Suprapubic skin (tissue), 4 donors: ENCODE data around the gene SLC15A1. TPM values are rescaled to one million over a fixed set of nuclear protein-coding genes. Genes with fewer than 3 reads are reported as not detected.

Source experiments
- DNase-seq, 2 donors: peaks; one replicate each; pipeline ENCODE4 v3.0.0-alpha.2; 2019; ENCODE audit warnings: low spot score in 2 of 2
- H3K27ac ChIP-seq: fragments of 200-600 bp; sonication (generic); one replicate; pipeline ENCODE4 v1.5.1; 2019
- H3K27me3 ChIP-seq: fragments of 200-600 bp; sonication (generic); one replicate; pipeline ENCODE4 v1.5.1; 2019
- H3K36me3 ChIP-seq: fragments of 200-600 bp; sonication (generic); one replicate; pipeline ENCODE4 v1.5.1; 2019
- H3K4me1 ChIP-seq: fragments of 200-600 bp; sonication (generic); one replicate; pipeline ENCODE4 v1.5.1; 2019
- H3K4me3 ChIP-seq: fragments of 200-600 bp; sonication (generic); one replicate; pipeline ENCODE4 v1.5.1; 2019; ENCODE audit warnings: mild to moderate bottlenecking
- H3K9me3 ChIP-seq: fragments of 200-600 bp; sonication (generic); one replicate; pipeline ENCODE4 v1.5.1; 2019
- EP300 ChIP-seq: sonication (generic); formaldehyde crosslinking; IDR thresholded peaks from one replicate; pipeline ENCODE4 v1.6.1; 2017; ENCODE audit warnings: antibody characterized with exemption
- POLR2A ChIP-seq, 2 donors: fragments of 450-650 bp; IDR thresholded peaks; one replicate each; pipeline ENCODE4 v1.6.1; 2017; ENCODE audit warnings: antibody characterized with exemption in 2 of 2, mild to moderate bottlenecking in 2 of 2, moderate library complexity in 2 of 2
- POLR2AphosphoS5 ChIP-seq, 3 donors: sonication (generic); formaldehyde crosslinking; IDR thresholded peaks; one replicate each; pipeline ENCODE4 v1.6.1; 2017; ENCODE audit warnings: antibody characterized with exemption in 3 of 3
- WGBS: methylation state at CpG from one replicate; pipeline ENCODE4 v1.1.5; 2018; 5-methylcytosine and 5-hydroxymethylcytosine counted together
- total RNA-seq, 4 donors: library from RNA; depleted of rRNA; stranded (reverse); fragments of >200 nt; gene quantifications; one replicate each; pipeline ENCODE4 v1.1.0, GENCODE V29; 2016
- TF ChIP-seq, protein P1 (sequence below), 2 donors: fragments of 200-600 bp in 1 of 2; fragments of 450-650 bp in 1 of 2; sonication (generic) in 1 of 2; IDR thresholded peaks; one replicate each; pipeline ENCODE4 v1.5.1; 2016 to 2019; ENCODE audit warnings: antibody characterized with exemption in 2 of 2, mild to moderate bottlenecking in 1 of 2, moderate library complexity in 1 of 2

SLC15A1 gene
- total RNA-seq, 4 donors from 2014 or later: 34.1 to 64.3 (median 62.4) TPM

DNA sequence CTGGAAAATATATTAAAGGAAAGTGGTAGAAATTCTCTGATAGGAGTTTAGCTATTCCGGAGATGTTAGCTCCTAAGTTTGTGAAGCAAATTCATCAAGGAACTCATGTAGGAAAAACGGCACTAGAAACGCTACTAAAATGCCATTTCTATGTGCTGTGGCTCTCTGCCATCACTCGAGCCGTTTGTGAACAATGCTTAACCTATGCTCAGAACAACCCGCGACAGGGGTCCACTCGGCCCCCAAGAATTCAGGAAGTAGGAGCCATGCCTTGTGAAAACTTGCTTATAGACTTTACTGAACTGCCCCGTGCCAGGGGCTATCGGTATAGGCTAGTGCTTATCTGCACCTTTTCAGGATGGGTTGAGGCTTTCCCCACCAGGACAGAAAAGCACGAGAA lies 14.2 kb upstream of the SLC15A1 start:
- DNase-seq: no peak
- Histone ChIP-seq H3K9me3 (no peaks in the 10 kb centered on the region), H3K36me3 (no peaks in the 10 kb centered on the region), H3K4me1 (peaks cover 3% of the 10 kb centered on the region), H3K27me3 (peaks cover 8% of the 10 kb centered on the region), H3K4me3 (no peak overlapping the region), H3K27ac (no peak overlapping the region)
- no peak for TF ChIP-seq POLR2AphosphoS5 (IDR thresholded peaks at IDR 0.05)
- no peak for TF ChIP-seq POLR2A (IDR thresholded peaks at IDR 0.05)
- TF ChIP-seq EP300: no peak
- TF ChIP-seq, protein P1, sequence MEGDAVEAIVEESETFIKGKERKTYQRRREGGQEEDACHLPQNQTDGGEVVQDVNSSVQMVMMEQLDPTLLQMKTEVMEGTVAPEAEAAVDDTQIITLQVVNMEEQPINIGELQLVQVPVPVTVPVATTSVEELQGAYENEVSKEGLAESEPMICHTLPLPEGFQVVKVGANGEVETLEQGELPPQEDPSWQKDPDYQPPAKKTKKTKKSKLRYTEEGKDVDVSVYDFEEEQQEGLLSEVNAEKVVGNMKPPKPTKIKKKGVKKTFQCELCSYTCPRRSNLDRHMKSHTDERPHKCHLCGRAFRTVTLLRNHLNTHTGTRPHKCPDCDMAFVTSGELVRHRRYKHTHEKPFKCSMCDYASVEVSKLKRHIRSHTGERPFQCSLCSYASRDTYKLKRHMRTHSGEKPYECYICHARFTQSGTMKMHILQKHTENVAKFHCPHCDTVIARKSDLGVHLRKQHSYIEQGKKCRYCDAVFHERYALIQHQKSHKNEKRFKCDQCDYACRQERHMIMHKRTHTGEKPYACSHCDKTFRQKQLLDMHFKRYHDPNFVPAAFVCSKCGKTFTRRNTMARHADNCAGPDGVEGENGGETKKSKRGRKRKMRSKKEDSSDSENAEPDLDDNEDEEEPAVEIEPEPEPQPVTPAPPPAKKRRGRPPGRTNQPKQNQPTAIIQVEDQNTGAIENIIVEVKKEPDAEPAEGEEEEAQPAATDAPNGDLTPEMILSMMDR (IDR thresholded peaks at IDR 0.05): no peak
- WGBS: 69% methylated on average over 11 of the region's 11 CpGs

DNA sequence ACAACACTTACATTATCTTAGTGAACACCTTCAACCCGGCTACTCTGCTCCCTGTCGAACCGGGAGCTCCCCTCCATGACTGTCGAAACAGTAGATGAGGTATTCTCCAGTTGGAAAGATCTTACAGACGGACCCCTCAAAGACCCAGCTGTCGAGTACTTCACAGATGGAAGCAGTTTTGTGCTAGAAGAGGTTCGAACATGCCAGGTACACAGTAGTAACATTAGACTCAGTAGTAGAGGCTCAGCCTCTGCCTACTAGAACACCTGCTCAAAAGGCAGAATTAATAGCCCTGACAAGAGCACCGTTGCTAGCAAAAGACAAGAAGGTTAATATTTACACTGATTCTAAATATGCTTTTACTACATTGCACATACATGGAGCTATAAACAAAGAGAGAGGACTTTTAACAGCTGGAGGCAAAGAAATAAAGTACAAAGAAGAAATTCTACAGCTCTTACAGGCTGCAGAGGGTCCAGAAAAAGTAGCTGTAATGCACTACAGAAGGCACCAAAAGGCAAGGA lies 13.6 kb upstream of the SLC15A1 start:
- TF ChIP-seq, protein P1 (IDR thresholded peaks at IDR 0.05): no peak
- TF ChIP-seq POLR2A (IDR thresholded peaks at IDR 0.05) (no peak), EP300 (no peak), POLR2AphosphoS5 (IDR thresholded peaks at IDR 0.05) (no peak)
- H3K36me3 ChIP-seq: no peaks in the 10 kb centered on the region
- H3K9me3 ChIP-seq: no peaks in the 10 kb centered on the region
- no peak overlapping the region for H3K27ac ChIP-seq
- no peak overlapping the region for H3K4me3 ChIP-seq
- H3K4me1 ChIP-seq: peaks cover 9% of the 10 kb centered on the region
- WGBS: 89% methylated on average over 8 of the region's 8 CpGs
- H3K27me3 ChIP-seq: peaks cover 8% of the 10 kb centered on the region
- DNase-seq: no peak

DNA sequence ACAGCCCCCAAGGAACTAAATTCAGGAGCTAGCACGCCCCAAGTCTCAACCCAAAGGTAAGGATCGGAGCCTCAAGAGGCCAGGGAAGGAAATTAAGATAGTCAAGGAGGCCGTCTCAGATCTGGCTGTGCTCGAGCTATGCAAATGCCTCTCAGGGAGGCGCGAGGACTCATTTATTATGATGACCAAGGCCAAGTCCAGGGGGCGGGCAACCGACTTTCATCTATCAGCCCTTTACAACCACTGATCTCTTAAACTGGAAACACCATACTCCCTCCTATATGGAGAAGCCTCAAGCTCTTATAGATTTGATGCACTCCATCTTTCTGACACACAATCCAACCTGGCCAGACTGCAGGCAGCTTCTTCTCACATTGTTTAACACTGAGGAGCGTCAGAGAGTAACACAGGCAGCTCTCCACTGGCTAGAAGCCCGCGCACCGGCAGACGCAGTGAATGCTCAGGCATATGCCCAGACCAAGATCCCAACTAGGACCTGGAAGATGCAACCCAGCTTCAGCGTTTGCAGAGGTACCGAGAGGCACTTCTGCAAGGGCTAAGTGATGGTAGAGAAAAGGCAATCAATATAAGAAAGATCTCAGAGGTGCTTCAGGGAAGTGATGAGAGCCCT lies 9.6 kb upstream of the SLC15A1 start:
- WGBS: 67% methylated on average over 15 of the region's 15 CpGs
- H3K4me3 ChIP-seq: peak overlapping the region; percentile 32
- TF ChIP-seq POLR2AphosphoS5 (IDR thresholded peaks at IDR 0.05): no peak
- TF ChIP-seq POLR2A (IDR thresholded peaks at IDR 0.05): no peak
- no peak for TF ChIP-seq EP300
- TF ChIP-seq, protein P1 (IDR thresholded peaks at IDR 0.05): no peak

DNA sequence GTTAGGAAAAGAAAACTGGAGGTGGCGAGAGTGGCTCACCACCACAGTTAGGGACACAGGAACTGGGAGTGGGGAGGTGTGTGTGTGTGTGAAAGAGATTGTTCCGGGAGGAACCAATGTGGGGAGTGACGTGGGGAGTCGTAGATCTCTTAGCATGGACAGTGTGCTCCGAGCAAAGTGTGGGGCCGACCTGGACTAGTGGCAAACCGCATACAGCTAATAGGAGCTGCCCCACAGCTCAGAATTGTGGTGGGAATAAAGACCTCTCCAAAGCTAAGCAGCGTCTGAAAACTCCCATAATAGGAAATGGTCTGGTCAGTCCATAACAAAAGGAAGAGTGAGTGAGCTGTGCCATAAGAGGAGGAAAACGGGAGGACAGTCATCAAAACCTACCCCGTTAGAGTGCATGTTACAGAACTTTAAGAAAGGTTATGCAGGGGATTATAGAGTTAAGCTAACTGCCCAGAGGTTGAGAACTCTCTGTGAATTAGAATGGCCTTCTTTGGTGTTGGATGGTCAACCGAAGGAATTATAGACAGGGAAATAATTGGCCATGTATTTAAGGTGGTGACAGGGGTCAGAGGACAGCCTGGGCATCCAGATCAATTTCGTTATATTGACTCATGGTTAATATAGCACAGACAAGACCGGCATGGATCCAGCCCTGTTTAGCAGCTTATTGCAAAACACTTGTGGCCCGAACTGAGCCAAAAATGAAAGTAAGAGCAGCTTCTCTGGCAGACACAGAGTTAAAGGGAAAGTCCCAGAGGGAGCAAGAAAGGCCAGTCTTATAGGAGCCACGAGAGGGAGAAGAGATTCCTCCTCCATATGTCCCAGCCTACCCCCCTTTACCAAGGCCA lies 8.9 kb upstream of the SLC15A1 start:
- H3K4me1 ChIP-seq: peaks cover 9% of the 10 kb centered on the region
- H3K9me3 ChIP-seq: no peaks in the 10 kb centered on the region
- peak overlapping the region; percentile 32 for H3K4me3 ChIP-seq
- WGBS: 61% methylated on average over 15 of the region's 15 CpGs
- TF ChIP-seq POLR2AphosphoS5 (IDR thresholded peaks at IDR 0.05) (no peak), EP300 (no peak), POLR2A (IDR thresholded peaks at IDR 0.05) (no peak)
- TF ChIP-seq, protein P1 (IDR thresholded peaks at IDR 0.05): no peak
- H3K27me3 ChIP-seq: peaks cover under 1% of the 10 kb centered on the region
- no peaks in the 10 kb centered on the region for H3K36me3 ChIP-seq
- H3K27ac ChIP-seq: no peak overlapping the region
- DNase-seq: no peak

More for the DNA sequence above, 9.6 kb upstream of the SLC15A1 start:
- no peak for DNase-seq
- Histone ChIP-seq H3K27ac (no peak overlapping the region), H3K9me3 (no peaks in the 10 kb centered on the region), H3K36me3 (no peaks in the 10 kb centered on the region), H3K27me3 (peaks cover 8% of the 10 kb centered on the region), H3K4me1 (peaks cover 9% of the 10 kb centered on the region)

DNA sequence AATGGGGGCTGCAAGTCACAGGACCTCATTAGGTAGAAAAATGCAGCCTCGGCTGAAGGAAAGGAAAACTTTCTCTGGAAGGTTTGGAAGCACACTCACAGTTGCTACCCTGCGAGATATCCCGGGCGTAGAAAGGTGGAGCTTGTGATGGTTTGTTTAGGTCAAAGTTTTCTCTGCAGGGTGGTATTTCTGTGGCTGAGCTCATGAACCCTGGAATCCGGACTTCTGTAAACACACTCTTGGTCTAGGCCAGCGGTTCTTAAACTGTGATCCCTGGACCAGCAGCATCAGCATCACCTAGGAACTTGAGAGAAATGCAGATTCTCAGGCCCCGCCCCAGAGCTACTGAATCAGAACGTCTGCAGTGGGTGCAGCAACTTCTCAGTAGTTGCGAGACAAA lies 3.3 kb upstream of the SLC15A1 start:
- Histone ChIP-seq H3K27ac (no peak overlapping the region), H3K27me3 (peaks cover 37% of the 10 kb centered on the region), H3K9me3 (no peaks in the 10 kb centered on the region), H3K4me1 (peaks cover 15% of the 10 kb centered on the region), H3K4me3 (no peak overlapping the region), H3K36me3 (no peaks in the 10 kb centered on the region)
- WGBS: 90% methylated on average over 7 of the region's 9 CpGs
- TF ChIP-seq, protein P1 (IDR thresholded peaks at IDR 0.05): no peak
- TF ChIP-seq POLR2AphosphoS5 (IDR thresholded peaks at IDR 0.05): no peak
- TF ChIP-seq POLR2A (IDR thresholded peaks at IDR 0.05): no peak
- no peak for TF ChIP-seq EP300
- DNase-seq: no peak
